K562 (cell line): ENCODE results near the gene TXNL4A.

Experiments
- CHD2 ChIP-seq: IDR thresholded peaks from 2 replicates; pipeline ENCODE4 v1.6.1; 2011; ENCODE audit warnings: low read depth, low read length
- ILF3 ChIP-seq: fragments of 450-650 bp; IDR thresholded peaks from 2 replicates; pipeline ENCODE4 v1.6.1; 2018; ENCODE audit warnings: antibody characterized with exemption, mild to moderate bottlenecking, moderate library complexity, borderline replicate concordance
- NKRF ChIP-seq: fragments of 450-650 bp; IDR thresholded peaks from 2 replicates; pipeline ENCODE4 v1.6.1; 2016; ENCODE audit warnings: borderline replicate concordance
- RFX5 ChIP-seq: IDR thresholded peaks from 2 replicates; pipeline ENCODE4 v1.6.1; 2011; ENCODE audit warnings: low read depth, mild to moderate bottlenecking, improper control_type of control experiment, low read length
- ZBTB33 ChIP-seq: sonication (generic); formaldehyde crosslinking; IDR thresholded peaks from 2 replicates; pipeline ENCODE4 v1.8.1; 2023; ENCODE audit warnings: mild to moderate bottlenecking, missing genetic modification reagents
- TF ChIP-seq, protein P1 (sequence below): sonication (generic); formaldehyde crosslinking; IDR thresholded peaks from 2 replicates; pipeline ENCODE4 v1.8.0; 2022; ENCODE audit warnings: mild to moderate bottlenecking, missing genetic modification reagents, borderline replicate concordance

DNA sequence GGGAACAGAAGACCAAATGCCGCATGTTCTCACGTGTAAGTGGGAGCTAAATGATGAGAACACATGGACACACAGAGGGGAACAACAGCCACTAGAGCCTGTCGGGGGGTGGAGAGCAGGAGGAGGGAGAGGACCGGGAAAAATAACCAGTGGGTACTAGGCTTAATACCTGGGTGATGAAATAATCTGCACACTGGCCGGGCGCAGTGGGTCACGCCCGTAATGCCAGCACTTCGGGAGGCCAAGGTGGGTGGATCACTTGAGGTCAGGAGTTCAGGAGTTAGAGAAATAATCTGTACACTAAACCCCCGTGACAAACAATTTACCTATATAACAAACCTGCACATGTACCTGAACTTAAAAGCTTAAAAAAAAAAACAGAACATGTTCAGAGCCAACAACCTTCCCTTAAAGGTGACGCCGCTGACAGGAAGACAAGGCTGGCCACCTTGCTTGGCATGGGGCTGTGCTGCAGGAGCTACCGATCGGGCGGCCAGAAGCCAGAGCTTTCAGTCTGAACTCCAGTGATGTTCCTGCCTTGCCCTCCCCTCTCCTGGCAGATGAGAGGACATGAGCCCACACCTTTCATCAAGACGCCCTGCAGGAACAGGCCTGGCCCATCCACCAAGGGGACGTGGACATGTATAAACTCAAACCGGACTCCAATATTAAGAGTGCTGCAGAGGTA is 48.1 kb downstream of the TXNL4A start:
- TF ChIP-seq ZBTB33 (CRISPR knock-in tag), result no peak
- no peak for TF ChIP-seq RFX5
- TF ChIP-seq, protein P1, sequence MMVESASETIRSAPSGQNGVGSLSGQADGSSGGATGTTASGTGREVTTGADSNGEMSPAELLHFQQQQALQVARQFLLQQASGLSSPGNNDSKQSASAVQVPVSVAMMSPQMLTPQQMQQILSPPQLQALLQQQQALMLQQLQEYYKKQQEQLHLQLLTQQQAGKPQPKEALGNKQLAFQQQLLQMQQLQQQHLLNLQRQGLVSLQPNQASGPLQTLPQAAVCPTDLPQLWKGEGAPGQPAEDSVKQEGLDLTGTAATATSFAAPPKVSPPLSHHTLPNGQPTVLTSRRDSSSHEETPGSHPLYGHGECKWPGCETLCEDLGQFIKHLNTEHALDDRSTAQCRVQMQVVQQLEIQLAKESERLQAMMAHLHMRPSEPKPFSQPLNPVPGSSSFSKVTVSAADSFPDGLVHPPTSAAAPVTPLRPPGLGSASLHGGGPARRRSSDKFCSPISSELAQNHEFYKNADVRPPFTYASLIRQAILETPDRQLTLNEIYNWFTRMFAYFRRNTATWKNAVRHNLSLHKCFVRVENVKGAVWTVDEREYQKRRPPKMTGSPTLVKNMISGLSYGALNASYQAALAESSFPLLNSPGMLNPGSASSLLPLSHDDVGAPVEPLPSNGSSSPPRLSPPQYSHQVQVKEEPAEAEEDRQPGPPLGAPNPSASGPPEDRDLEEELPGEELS, result no peak
- TF ChIP-seq NKRF, result no peak
- no peak for TF ChIP-seq CHD2
- no peak for TF ChIP-seq ILF3
